Posterior cingulate gyrus (tissue), 11 donors: ENCODE measurements around the gene ADGRG3.
"Not testable (repeated sequence)": the region's sequence is repeated elsewhere in the genome, so short reads cannot be mapped to it uniquely, and the experiment has no call there.

Experiments used
- DNase-seq, 10 donors: peaks; one replicate each; pipeline versions ENCODE4 v3.0.0 to v3.0.0-alpha.2; 2020 to 2021; ENCODE audit warnings: mixed read lengths in 3 of 10
- intact Hi-C: fragments of 100-400 bp; cut with DNase I; formaldehyde crosslinking; loops from one replicate; pipeline ENCODE4 v1.15.1; 2023

The ADGRG3 gene

GRCh38 chr16:57706717-57707116 is 38.6 kb downstream of the ADGRG3 start:
- peak in 2 of 10 donors; percentile 7 to 18 for DNase-seq
- intact Hi-C loops: no loop called here

- DNase-seq: peak in 2 of 10 donors; percentile 42 to 49
- intact Hi-C loops: no loop called here
These were observed 39.2 kb downstream of the ADGRG3 start for GRCh38 chr16:57707331-57707730.

GRCh38 chr16:57708168-57708567 is 40.1 kb downstream of the ADGRG3 start:
- no peak for DNase-seq
- intact Hi-C loops: no loop called here

GRCh38 chr16:57709663-57710062 is 41.6 kb downstream of the ADGRG3 start:
- DNase-seq: peak in 2 of 10 donors; percentile 10 to 19
- intact Hi-C loops: no loop called here

GRCh38 chr16:57711346-57711745 is 43.2 kb downstream of the ADGRG3 start:
- DNase-seq: peak in 2 of 10 donors; percentile 12 to 13
- intact Hi-C loops: no loop called here

- no peak for DNase-seq
- intact Hi-C loops: no loop called here
These were observed 43.9 kb downstream of the ADGRG3 start for GRCh38 chr16:57711993-57712392.

GRCh38 chr16:57712569-57712968 is 44.5 kb downstream of the ADGRG3 start:
- intact Hi-C loops: not testable (repeated sequence)
- peak in 2 of 10 donors; percentile 17 to 32 for DNase-seq

GRCh38 chr16:57713596-57713995 is 45.5 kb downstream of the ADGRG3 start:
- peak in 2 of 10 donors; percentile 12 to 54 for DNase-seq
- intact Hi-C loops: no loop called here

- peak in 1 of 10 donors; percentile 14 for DNase-seq
- intact Hi-C loops: no loop called here
These were observed 45.9 kb downstream of the ADGRG3 start for GRCh38 chr16:57714047-57714446.

GRCh38 chr16:57720142-57720575 is 52.1 kb downstream of the ADGRG3 start:
- DNase-seq: peak in 7 of 10 donors; percentile 44 to 92 (median 58)
- intact Hi-C loops: loop anchor here (1.0 to 10.0 kb wide), 2 partner anchors 55 to 129 kb away; partner anchors contain the start of gene ADGRG3

GRCh38 chr16:57721356-57722209 is 53.5 kb downstream of the ADGRG3 start:
- DNase-seq: peak in 2 of 10 donors; percentile 29 to 68
- intact Hi-C loops: loop anchor here (10.0 kb wide), 1 partner anchor 57 kb away; the partner anchor contains the start of gene ADGRG3

- no peak for DNase-seq
- intact Hi-C loops: loop anchor here (10.0 kb wide), 1 partner anchor 57 kb away; the partner anchor contains the start of gene ADGRG3
These were observed 54.0 kb downstream of the ADGRG3 start for GRCh38 chr16:57722210-57722499.

GRCh38 chr16:57722651-57723050 is 54.5 kb downstream of the ADGRG3 start:
- peak in 2 of 10 donors; percentile 60 to 70 for DNase-seq
- intact Hi-C loops: loop anchor here (10.0 kb wide), 1 partner anchor 58 kb away; the partner anchor contains the start of gene ADGRG3

GRCh38 chr16:57723170-57723569 is 55.1 kb downstream of the ADGRG3 start:
- intact Hi-C loops: loop anchor here (10.0 kb wide), 1 partner anchor 58 kb away; the partner anchor contains the start of gene ADGRG3
- peak in 2 of 10 donors; percentile 27 to 45 for DNase-seq

GRCh38 chr16:57724531-57724930 is 56.4 kb downstream of the ADGRG3 start:
- intact Hi-C loops: loop anchor here (10.0 kb wide), 1 partner anchor 60 kb away; the partner anchor contains the start of gene ADGRG3
- DNase-seq: peak in 2 of 10 donors; percentile 33 to 52

- DNase-seq: peak in 2 of 10 donors; percentile 7 to 37
- intact Hi-C loops: loop anchor here (10.0 kb wide), 1 partner anchor 60 kb away; the partner anchor contains the start of gene ADGRG3
These were observed 57.0 kb downstream of the ADGRG3 start for GRCh38 chr16:57725151-57725550.

GRCh38 chr16:57725554-57725953 is 57.4 kb downstream of the ADGRG3 start:
- intact Hi-C loops: loop anchor here (10.0 kb wide), 1 partner anchor 61 kb away; the partner anchor contains the start of gene ADGRG3

GRCh38 chr16:57725976-57726375 is 57.9 kb downstream of the ADGRG3 start:
- intact Hi-C loops: loop anchor here (10.0 kb wide), 1 partner anchor 61 kb away; the partner anchor contains the start of gene ADGRG3
- DNase-seq: peak in 2 of 10 donors; percentile 45 to 66

More at GRCh38 chr16:57725554-57725953, 57.4 kb downstream of the ADGRG3 start:
- DNase-seq: no peak

- DNase-seq: peak in 1 of 10 donors; percentile 7
- intact Hi-C loops: loop anchor here (10.0 kb wide), 1 partner anchor 62 kb away; the partner anchor contains the start of gene ADGRG3
These were observed 58.4 kb downstream of the ADGRG3 start for GRCh38 chr16:57726433-57726947.

- peak in 3 of 10 donors; percentile 7 to 53 (median 35) for DNase-seq
- intact Hi-C loops: loop anchor here (10.0 kb wide), 1 partner anchor 63 kb away; the partner anchor contains the start of gene ADGRG3
These were observed 59.5 kb downstream of the ADGRG3 start for GRCh38 chr16:57727610-57728009.
